Measurements from ENCODE around the gene CLTB.
"Not testable (repeated sequence)": the region's sequence is repeated elsewhere in the genome, so short reads cannot be mapped to it uniquely, and the experiment has no call there.

CLTB gene

GRCh38 chr5:176427971-176428370, 11.6 kb upstream of the CLTB start:
- no peak for DNase-seq (ENCODE audit: low read depth)

- no peak for DNase-seq (ENCODE audit: low read depth)
Observed at GRCh38 chr5:176426876-176427275, 10.5 kb upstream of the CLTB start.

GRCh38 chr5:176425791-176426190, 9.5 kb upstream of the CLTB start:
- DNase-seq (ENCODE audit: low read depth): no peak

- no peak for DNase-seq (ENCODE audit: low read depth)
Observed at GRCh38 chr5:176425138-176425537, 8.8 kb upstream of the CLTB start.

GRCh38 chr5:176424181-176424580, 7.8 kb upstream of the CLTB start:
- DNase-seq (ENCODE audit: low read depth): no peak

- no peak for DNase-seq (ENCODE audit: low read depth)
Observed at GRCh38 chr5:176420972-176421544, 4.7 kb upstream of the CLTB start.

- no peak for DNase-seq (ENCODE audit: low read depth)
Observed at GRCh38 chr5:176420086-176420485, 3.7 kb upstream of the CLTB start.

GRCh38 chr5:176418251-176418650, 1.9 kb upstream of the CLTB start:
- DNase-seq (ENCODE audit: low read depth): no peak

- DNase-seq (ENCODE audit: low read depth): no peak
Observed at GRCh38 chr5:176416965-176417364, 626 bp upstream of the CLTB start.

GRCh38 chr5:176415240-176415951, 943 bp downstream of the CLTB start:
- DNase-seq (ENCODE audit: low read depth): no peak

- DNase-seq (ENCODE audit: low read depth): no peak
Observed at GRCh38 chr5:176414704-176415103, 1.6 kb downstream of the CLTB start.

- DNase-seq (ENCODE audit: low read depth): no peak
Observed at GRCh38 chr5:176413709-176414191, 2.6 kb downstream of the CLTB start.

GRCh38 chr5:176413255-176413565, 3.1 kb downstream of the CLTB start:
- no peak for DNase-seq (ENCODE audit: low read depth)

GRCh38 chr5:176412517-176413254, 3.7 kb downstream of the CLTB start:
- no peak for DNase-seq (ENCODE audit: low read depth)

GRCh38 chr5:176410486-176411180, 5.7 kb downstream of the CLTB start:
- no peak for DNase-seq (ENCODE audit: low read depth)

- no peak for DNase-seq (ENCODE audit: low read depth)
Observed at GRCh38 chr5:176409765-176410164, 6.6 kb downstream of the CLTB start.

- DNase-seq (ENCODE audit: low read depth): no peak
Observed at GRCh38 chr5:176408590-176408989, 7.7 kb downstream of the CLTB start.

- not testable (repeated sequence) for DNase-seq (ENCODE audit: low read depth)
Observed at GRCh38 chr5:176408252-176408573, 8.1 kb downstream of the CLTB start.

- DNase-seq (ENCODE audit: low read depth): no peak
Observed at GRCh38 chr5:176407456-176408251, 8.7 kb downstream of the CLTB start.

- DNase-seq (ENCODE audit: low read depth): no peak
Observed at GRCh38 chr5:176406436-176407052, 9.8 kb downstream of the CLTB start.

GRCh38 chr5:176405656-176406435, 10.5 kb downstream of the CLTB start:
- no peak for DNase-seq (ENCODE audit: low read depth)
